ENCODE measurements around the gene CPM.
A peak's percentile ranks its signal among the peaks of the same experiment; 100 is the strongest.

Gene CPM

GRCh38 chr12:68956466-68956865 lies 23.5 kb upstream of the CPM start:
- no peak for DNase-seq (ENCODE audit: low spot score)

- no peak for DNase-seq (ENCODE audit: low spot score)
Observed at GRCh38 chr12:68954811-68955210, 21.8 kb upstream of the CPM start.

- no peak for DNase-seq (ENCODE audit: low spot score)
Observed at GRCh38 chr12:68953536-68953935, 20.6 kb upstream of the CPM start.

GRCh38 chr12:68951652-68952051 lies 18.7 kb upstream of the CPM start:
- DNase-seq (ENCODE audit: low spot score), result no peak

- no peak for DNase-seq (ENCODE audit: low spot score)
Observed at GRCh38 chr12:68950511-68950910, 17.5 kb upstream of the CPM start.

GRCh38 chr12:68945255-68945654 lies 12.3 kb upstream of the CPM start:
- no peak for DNase-seq (ENCODE audit: low spot score)

GRCh38 chr12:68944296-68945076 lies 11.5 kb upstream of the CPM start:
- DNase-seq (ENCODE audit: low spot score), result no peak

GRCh38 chr12:68943848-68944247 lies 10.9 kb upstream of the CPM start:
- DNase-seq (ENCODE audit: low spot score), result no peak

- no peak for DNase-seq (ENCODE audit: low spot score)
Observed at GRCh38 chr12:68940731-68941130, 7.8 kb upstream of the CPM start.

- DNase-seq (ENCODE audit: low spot score), result no peak
Observed at GRCh38 chr12:68939505-68939904, 6.5 kb upstream of the CPM start.

GRCh38 chr12:68934392-68934791 lies 1.4 kb upstream of the CPM start:
- DNase-seq (ENCODE audit: low spot score), result no peak

- DNase-seq (ENCODE audit: low spot score), result no peak
Observed at GRCh38 chr12:68932128-68932960, 627 bp downstream of the CPM start.

- no peak for DNase-seq (ENCODE audit: low spot score)
Observed at GRCh38 chr12:68930178-68930577, 2.8 kb downstream of the CPM start.

- DNase-seq (ENCODE audit: low spot score), result no peak
Observed at GRCh38 chr12:68924546-68924945, 8.4 kb downstream of the CPM start.

GRCh38 chr12:68919581-68920239 lies 13.3 kb downstream of the CPM start:
- DNase-seq (ENCODE audit: low spot score), result no peak

GRCh38 chr12:68918960-68919359 lies 14.0 kb downstream of the CPM start:
- DNase-seq (ENCODE audit: low spot score), result no peak

- DNase-seq (ENCODE audit: low spot score), result no peak
Observed at GRCh38 chr12:68915055-68915454, 17.9 kb downstream of the CPM start.

GRCh38 chr12:68913682-68914081 lies 19.3 kb downstream of the CPM start:
- no peak for DNase-seq (ENCODE audit: low spot score)

GRCh38 chr12:68912916-68913315 lies 20.1 kb downstream of the CPM start:
- peak; percentile 55 for DNase-seq (ENCODE audit: low spot score)

- no peak for DNase-seq (ENCODE audit: low spot score)
Observed at GRCh38 chr12:68911197-68911718, 21.7 kb downstream of the CPM start.

- no peak for DNase-seq (ENCODE audit: low spot score)
Observed at GRCh38 chr12:68910128-68910527, 22.8 kb downstream of the CPM start.

GRCh38 chr12:68908076-68908475 lies 24.9 kb downstream of the CPM start:
- DNase-seq (ENCODE audit: low spot score), result no peak

GRCh38 chr12:68905733-68906132 lies 27.2 kb downstream of the CPM start:
- DNase-seq (ENCODE audit: low spot score), result no peak
